GM21576 (cell line): ENCODE data around the gene CPA4.

Experiments used
- ATAC-seq: cut with Tn5 transposase; IDR thresholded peaks from one replicate; pipeline ENCODE4 v1.9.1; 2021; ENCODE audit warnings: mild to moderate bottlenecking, moderate library complexity; ENCODE audit not compliant: unreplicated experiment

The CPA4 gene

DNA sequence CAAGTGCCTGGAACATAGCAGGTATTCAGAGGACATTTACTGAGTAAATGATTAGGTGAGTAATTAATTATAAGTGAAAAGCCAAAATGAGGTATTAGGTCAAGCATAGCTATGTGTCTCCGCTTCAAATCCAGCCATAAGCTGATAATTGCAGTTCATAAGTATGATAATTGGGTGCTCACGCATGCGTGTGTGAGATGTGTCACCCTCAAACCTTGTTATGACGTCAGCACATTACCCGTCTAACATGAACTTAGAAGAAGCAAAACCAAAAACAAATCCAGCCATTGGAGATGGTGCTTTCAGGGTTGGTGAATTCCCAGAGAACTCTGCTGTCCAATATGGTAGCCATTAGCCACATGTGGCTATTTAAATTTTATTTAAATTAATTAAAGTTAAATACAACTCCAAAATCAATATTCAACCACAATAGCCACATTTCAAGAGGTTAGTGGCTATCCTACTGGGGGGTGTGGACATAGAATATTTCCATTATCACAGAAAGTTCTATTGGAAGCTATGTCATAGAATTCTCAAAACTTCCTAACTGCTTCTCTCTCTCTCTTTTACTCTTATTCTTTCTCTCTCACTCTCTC lies 51.4 kb downstream of the CPA4 start, which contains the start of gene CPA5:
CPA5 (plus strand) TSS at position 546 of the 596 bp plus-strand sequence. CDS start 1,670 bp downstream, outside the sequence.
- ATAC-seq, result no peak

- no peak for ATAC-seq
Measured at GRCh38 chr7:130345136-130345535, 52.2 kb downstream of the CPA4 start.

- ATAC-seq, result no peak
Measured at GRCh38 chr7:130345725-130346124, 52.8 kb downstream of the CPA4 start.

- no peak for ATAC-seq
Measured at GRCh38 chr7:130346177-130346905, 53.4 kb downstream of the CPA4 start.

DNA sequence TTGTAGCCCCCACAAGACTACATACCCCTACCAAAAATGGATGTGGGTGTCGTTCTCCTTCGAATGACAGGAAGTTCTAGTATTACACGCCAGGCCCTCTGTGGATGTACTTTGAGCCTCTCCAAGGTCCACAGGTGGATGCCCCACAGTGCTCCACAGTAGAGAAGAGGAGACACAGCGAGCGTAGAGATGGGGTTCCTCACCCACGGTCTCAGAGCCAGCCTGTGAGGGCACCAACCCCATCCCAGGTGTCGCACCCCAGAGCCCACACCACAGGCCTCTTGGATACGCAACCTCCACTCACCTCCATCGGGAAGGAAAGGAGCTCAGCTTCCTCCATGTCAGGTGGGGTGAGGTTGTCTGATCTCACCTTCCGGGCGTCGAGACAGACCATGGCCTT lies 54.0 kb downstream of the CPA4 start:
- ATAC-seq, result no peak

GRCh38 chr7:130349911-130350782 lies 57.2 kb downstream of the CPA4 start:
- ATAC-seq, result no peak

GRCh38 chr7:130350945-130351790 lies 58.2 kb downstream of the CPA4 start:
- ATAC-seq, result no peak

DNA sequence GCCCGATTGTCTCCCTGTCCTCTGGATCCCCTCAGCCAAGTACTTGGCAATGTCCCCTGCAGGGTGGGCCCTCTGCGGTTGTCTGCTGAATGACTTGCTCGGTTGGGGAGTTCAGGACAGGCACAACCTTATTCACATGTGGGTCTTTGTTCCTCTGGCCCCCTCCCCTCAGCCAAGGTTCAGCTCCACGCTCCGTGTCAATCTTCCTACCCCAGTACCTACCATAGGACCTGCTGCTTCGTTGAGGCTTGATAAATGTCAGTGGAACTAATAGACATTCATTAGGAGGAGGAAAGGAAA lies 58.8 kb downstream of the CPA4 start:
- no peak for ATAC-seq

DNA sequence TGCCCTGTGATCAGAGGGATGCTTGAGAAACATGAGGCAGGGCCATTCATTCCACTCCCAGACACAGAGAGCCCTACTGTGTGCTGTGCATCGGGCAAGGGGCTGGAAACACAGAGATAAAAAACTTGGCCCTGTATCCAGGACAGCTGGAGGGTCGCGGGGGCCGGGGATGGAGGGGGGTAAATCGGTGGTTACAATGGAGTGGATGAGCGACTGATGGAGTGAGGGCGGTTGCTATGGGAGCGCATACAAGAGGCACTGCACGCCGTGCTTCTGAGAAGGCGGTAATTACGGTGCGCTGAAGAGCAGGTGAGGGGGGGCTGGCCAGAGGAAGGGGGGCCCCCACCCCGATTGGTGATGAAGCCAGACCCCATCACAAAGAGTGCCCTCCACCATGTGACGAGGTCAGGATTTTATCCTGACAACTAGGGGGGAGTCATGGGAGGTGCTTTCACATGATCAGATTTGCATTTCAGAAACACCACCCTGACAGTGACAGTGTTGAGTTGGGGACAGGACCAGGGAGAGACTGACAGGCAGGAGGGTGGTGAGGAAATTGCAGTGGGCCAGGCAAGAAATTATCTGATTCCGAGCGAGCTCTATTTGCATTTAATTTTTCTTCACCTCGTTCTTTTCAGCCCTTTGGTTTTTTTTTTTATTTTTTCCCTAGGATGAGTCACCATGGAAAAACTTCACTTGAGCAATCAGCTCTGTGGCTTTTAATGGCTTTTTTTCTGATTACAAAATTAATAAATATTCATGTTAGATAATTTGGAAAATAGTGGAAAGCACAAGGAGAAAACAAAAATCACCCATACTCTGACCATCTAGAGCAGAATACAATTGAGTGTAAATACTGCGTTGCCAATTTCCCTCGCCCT lies 59.5 kb downstream of the CPA4 start:
- no peak for ATAC-seq

GRCh38 chr7:130353196-130353595 lies 60.2 kb downstream of the CPA4 start:
- ATAC-seq, result no peak

- no peak for ATAC-seq
Measured at GRCh38 chr7:130356121-130356875, 63.3 kb downstream of the CPA4 start.

- no peak for ATAC-seq
Measured at GRCh38 chr7:130356876-130357611, 64.1 kb downstream of the CPA4 start.

DNA sequence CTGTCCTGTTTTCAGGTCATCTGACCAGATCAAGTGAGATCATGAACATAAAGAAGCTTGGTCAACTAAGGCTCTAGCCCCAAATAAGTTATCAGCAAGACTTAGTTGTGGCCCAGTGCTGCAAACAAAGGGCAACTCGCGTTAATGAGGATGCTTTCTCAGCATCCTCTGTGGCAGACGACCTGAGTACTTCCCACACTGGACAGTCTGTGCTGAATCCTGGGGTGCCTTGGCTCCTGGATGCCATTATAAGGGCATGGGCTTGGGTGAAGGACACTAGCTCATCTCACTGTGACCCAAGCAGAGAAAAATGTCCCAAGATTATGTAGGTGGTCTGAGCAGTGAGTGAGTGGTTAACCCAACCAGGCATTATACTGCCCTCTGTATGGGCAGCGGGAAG lies 65.5 kb downstream of the CPA4 start:
- ATAC-seq, result no peak

GRCh38 chr7:130359276-130359857 lies 66.4 kb downstream of the CPA4 start:
- no peak for ATAC-seq

- ATAC-seq, result no peak
Measured at GRCh38 chr7:130360518-130360917, 67.6 kb downstream of the CPA4 start.

GRCh38 chr7:130361681-130362080 lies 68.7 kb downstream of the CPA4 start:
- no peak for ATAC-seq

- ATAC-seq, result no peak
Measured at GRCh38 chr7:130362251-130362816, 69.4 kb downstream of the CPA4 start.
